Mammary epithelial cell (primary cell): Measurements from ENCODE around the gene ING5.

Experiments
- CTCF ChIP-seq, 2 donors: IDR thresholded peaks in 1 of 2; conservative IDR thresholded peaks in 1 of 2; 2 replicates each; pipeline ENCODE4 v1.5.1; 2011 to 2012; ENCODE audit warnings: inconsistent platforms in 2 of 2, low read length in 2 of 2, mild to moderate bottlenecking in 2 of 2, control low read depth in 1 of 2, low read depth in 1 of 2; ENCODE audit not compliant: insufficient read depth in 1 of 2; ENCODE audit errors: extremely low read depth in 1 of 2
- EZH2 ChIP-seq: IDR thresholded peaks from 2 replicates; pipeline ENCODE4 v1.6.1; 2012; ENCODE audit warnings: low read length, inconsistent platforms, borderline replicate concordance

- no peak for TF ChIP-seq CTCF (conservative IDR thresholded peaks at IDR 0.05 in 1 of 2, IDR thresholded peaks at IDR 0.05 in 1 of 2; ENCODE audit: extremely low read depth in 1 of 2, insufficient read depth in 1 of 2, low read depth in 1 of 2, low read length in 2 of 2)
- TF ChIP-seq EZH2: no peak
These were observed 52.2 kb downstream of the ING5 start for GRCh38 chr2:241754042-241754441.
